SK-N-SH treated with all-trans-retinoic acid at 6 μM for 48 hours (cell line): ENCODE measurements around the gene COL19A1.

Experiments
- ATAC-seq: fragments of 200-7000 bp; cut with Tn5 transposase; 3 replicates; pipeline ENCODE4 v1.9.1; 2020; ENCODE audit warnings: mild to moderate bottlenecking, moderate library complexity
- ARNTL ChIP-seq: fragments of 450-650 bp; formaldehyde crosslinking; IDR thresholded peaks from 2 replicates; pipeline ENCODE4 v1.5.0; 2020; ENCODE audit warnings: low read depth, mild to moderate bottlenecking, moderate library complexity, borderline replicate concordance
- BACH2 ChIP-seq: fragments of 250-450 bp; sonication (Bioruptor Pico); IDR thresholded peaks from 2 replicates; pipeline ENCODE4 v1.9.0; 2021; ENCODE audit warnings: mild to moderate bottlenecking, borderline replicate concordance
- CSDC2 ChIP-seq: fragments of 250-450 bp; sonication (Bioruptor Pico); IDR thresholded peaks from 2 replicates; pipeline ENCODE4 v1.5.0; 2020; ENCODE audit warnings: mild to moderate bottlenecking, moderate library complexity
- ESRRG ChIP-seq: fragments of 250-450 bp; sonication (Bioruptor Pico); IDR thresholded peaks from 2 replicates; pipeline ENCODE4 v1.6.1; 2021; ENCODE audit warnings: mild to moderate bottlenecking
- GLIS3 ChIP-seq: fragments of 250-450 bp; sonication (Bioruptor Pico); IDR thresholded peaks from 2 replicates; pipeline ENCODE4 v1.5.0; 2020; ENCODE audit warnings: mild to moderate bottlenecking, moderate library complexity
- ISL1 ChIP-seq: fragments of 250-450 bp; sonication (Bioruptor Pico); IDR thresholded peaks from 2 replicates; pipeline ENCODE4 v2.1.2; 2022; ENCODE audit warnings: mild to moderate bottlenecking, moderate library complexity
- OSR1 ChIP-seq: fragments of 250-450 bp; sonication (Bioruptor Pico); IDR thresholded peaks from 2 replicates; pipeline ENCODE4 v1.8.0; 2022; ENCODE audit warnings: moderate library complexity, mild to moderate bottlenecking, inconsistent platforms
- RARB ChIP-seq: fragments of 250-450 bp; sonication (Bioruptor Pico); IDR thresholded peaks from 2 replicates; pipeline ENCODE4 v1.8.0; 2021; ENCODE audit warnings: mild to moderate bottlenecking, moderate library complexity
- TCF4 ChIP-seq: fragments of 250-450 bp; sonication (Bioruptor Pico); IDR thresholded peaks from 2 replicates; pipeline ENCODE4 v1.8.0; 2021; ENCODE audit warnings: mild to moderate bottlenecking, moderate library complexity, borderline replicate concordance
- TOX ChIP-seq: fragments of 250-450 bp; sonication (Bioruptor Pico); IDR thresholded peaks from 2 replicates; pipeline ENCODE4 v1.8.0; 2021; ENCODE audit warnings: mild to moderate bottlenecking, moderate library complexity, borderline replicate concordance
- ZC3H10 ChIP-seq: fragments of 250-450 bp; sonication (Bioruptor Pico); IDR thresholded peaks from 2 replicates; pipeline ENCODE4 v1.5.1; 2021; ENCODE audit warnings: mild to moderate bottlenecking, moderate library complexity
- ZFP3 ChIP-seq: fragments of 250-450 bp; sonication (Bioruptor Pico); IDR thresholded peaks from 2 replicates; pipeline ENCODE4 v1.5.0; 2020; ENCODE audit warnings: mild to moderate bottlenecking, moderate library complexity
- ZFP30 ChIP-seq: fragments of 450-650 bp; formaldehyde crosslinking; IDR thresholded peaks from 2 replicates; pipeline ENCODE4 v1.5.0; 2022; ENCODE audit warnings: mild to moderate bottlenecking, moderate library complexity
- ZNF565 ChIP-seq: fragments of 450-650 bp; formaldehyde crosslinking; conservative IDR thresholded peaks from 2 replicates; pipeline ENCODE4 v1.5.0; 2020; ENCODE audit warnings: low read depth, mild to moderate bottlenecking, moderate library complexity
- ZNF70 ChIP-seq: fragments of 450-650 bp; formaldehyde crosslinking; IDR thresholded peaks from 2 replicates; pipeline ENCODE4 v1.5.0; 2020; ENCODE audit warnings: mild to moderate bottlenecking, moderate library complexity
- ZNF8 ChIP-seq: fragments of 450-650 bp; formaldehyde crosslinking; IDR thresholded peaks from 2 replicates; pipeline ENCODE4 v1.5.0; 2020; ENCODE audit warnings: mild to moderate bottlenecking, moderate library complexity
- TF ChIP-seq, protein P1 (sequence below): fragments of 250-450 bp; sonication (Bioruptor Pico); IDR thresholded peaks from 2 replicates; pipeline ENCODE4 v1.8.0; 2021; ENCODE audit warnings: low read depth, mild to moderate bottlenecking, moderate library complexity, borderline replicate concordance
- TF ChIP-seq, protein P2 (sequence below): fragments of 250-450 bp; sonication (Bioruptor Pico); IDR thresholded peaks from 2 replicates; pipeline ENCODE4 v1.5.1; 2021; ENCODE audit warnings: mild to moderate bottlenecking, moderate library complexity
- TF ChIP-seq, protein P3 (sequence below): fragments of 250-450 bp; sonication (Bioruptor Pico); IDR thresholded peaks from 2 replicates; pipeline ENCODE4 v1.5.0; 2020; ENCODE audit warnings: mild to moderate bottlenecking, moderate library complexity
- TF ChIP-seq, protein P4 (sequence below): fragments of 250-450 bp; sonication (Bioruptor Pico); IDR thresholded peaks from 2 replicates; pipeline ENCODE4 v1.8.0; 2020; ENCODE audit warnings: mild to moderate bottlenecking, moderate library complexity, borderline replicate concordance

Gene COL19A1

DNA sequence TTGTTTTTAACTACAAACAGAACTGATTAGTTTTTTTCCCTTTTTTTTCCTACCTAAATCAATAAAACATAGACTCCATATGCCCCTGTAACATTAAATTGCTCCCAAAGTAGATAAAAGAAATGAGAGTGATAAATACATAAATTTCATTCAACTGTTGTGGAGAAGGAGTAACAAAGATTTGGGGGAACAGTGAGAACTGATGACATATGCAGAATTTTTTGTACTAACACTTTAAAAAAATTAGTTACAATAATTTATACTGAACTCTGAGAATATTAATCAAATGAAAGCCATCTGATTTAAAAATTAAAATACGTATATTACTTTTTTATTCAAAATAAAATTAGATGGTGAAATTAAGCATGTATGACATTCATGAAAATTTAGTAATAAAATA is 195.7 kb downstream of the COL19A1 start:
- no peak for ATAC-seq
- TF ChIP-seq ZNF70 (CRISPR knock-in tag), result no peak
- TF ChIP-seq, protein P1, sequence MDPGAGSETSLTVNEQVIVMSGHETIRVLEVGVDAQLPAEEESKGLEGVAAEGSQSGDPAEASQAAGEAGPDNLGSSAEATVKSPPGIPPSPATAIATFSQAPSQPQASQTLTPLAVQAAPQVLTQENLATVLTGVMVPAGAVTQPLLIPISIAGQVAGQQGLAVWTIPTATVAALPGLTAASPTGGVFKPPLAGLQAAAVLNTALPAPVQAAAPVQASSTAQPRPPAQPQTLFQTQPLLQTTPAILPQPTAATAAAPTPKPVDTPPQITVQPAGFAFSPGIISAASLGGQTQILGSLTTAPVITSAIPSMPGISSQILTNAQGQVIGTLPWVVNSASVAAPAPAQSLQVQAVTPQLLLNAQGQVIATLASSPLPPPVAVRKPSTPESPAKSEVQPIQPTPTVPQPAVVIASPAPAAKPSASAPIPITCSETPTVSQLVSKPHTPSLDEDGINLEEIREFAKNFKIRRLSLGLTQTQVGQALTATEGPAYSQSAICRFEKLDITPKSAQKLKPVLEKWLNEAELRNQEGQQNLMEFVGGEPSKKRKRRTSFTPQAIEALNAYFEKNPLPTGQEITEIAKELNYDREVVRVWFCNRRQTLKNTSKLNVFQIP, result no peak
- no peak for TF ChIP-seq TOX (CRISPR knock-in tag)
- no peak for TF ChIP-seq RARB (CRISPR knock-in tag)
- TF ChIP-seq, protein P2, sequence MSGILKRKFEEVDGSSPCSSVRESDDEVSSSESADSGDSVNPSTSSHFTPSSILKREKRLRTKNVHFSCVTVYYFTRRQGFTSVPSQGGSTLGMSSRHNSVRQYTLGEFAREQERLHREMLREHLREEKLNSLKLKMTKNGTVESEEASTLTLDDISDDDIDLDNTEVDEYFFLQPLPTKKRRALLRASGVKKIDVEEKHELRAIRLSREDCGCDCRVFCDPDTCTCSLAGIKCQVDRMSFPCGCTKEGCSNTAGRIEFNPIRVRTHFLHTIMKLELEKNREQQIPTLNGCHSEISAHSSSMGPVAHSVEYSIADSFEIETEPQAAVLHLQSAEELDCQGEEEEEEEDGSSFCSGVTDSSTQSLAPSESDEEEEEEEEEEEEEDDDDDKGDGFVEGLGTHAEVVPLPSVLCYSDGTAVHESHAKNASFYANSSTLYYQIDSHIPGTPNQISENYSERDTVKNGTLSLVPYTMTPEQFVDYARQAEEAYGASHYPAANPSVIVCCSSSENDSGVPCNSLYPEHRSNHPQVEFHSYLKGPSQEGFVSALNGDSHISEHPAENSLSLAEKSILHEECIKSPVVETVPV (CRISPR knock-in tag), result no peak
- no peak for TF ChIP-seq ZC3H10 (CRISPR knock-in tag)
- TF ChIP-seq ZNF565, result no peak
- TF ChIP-seq, protein P3, sequence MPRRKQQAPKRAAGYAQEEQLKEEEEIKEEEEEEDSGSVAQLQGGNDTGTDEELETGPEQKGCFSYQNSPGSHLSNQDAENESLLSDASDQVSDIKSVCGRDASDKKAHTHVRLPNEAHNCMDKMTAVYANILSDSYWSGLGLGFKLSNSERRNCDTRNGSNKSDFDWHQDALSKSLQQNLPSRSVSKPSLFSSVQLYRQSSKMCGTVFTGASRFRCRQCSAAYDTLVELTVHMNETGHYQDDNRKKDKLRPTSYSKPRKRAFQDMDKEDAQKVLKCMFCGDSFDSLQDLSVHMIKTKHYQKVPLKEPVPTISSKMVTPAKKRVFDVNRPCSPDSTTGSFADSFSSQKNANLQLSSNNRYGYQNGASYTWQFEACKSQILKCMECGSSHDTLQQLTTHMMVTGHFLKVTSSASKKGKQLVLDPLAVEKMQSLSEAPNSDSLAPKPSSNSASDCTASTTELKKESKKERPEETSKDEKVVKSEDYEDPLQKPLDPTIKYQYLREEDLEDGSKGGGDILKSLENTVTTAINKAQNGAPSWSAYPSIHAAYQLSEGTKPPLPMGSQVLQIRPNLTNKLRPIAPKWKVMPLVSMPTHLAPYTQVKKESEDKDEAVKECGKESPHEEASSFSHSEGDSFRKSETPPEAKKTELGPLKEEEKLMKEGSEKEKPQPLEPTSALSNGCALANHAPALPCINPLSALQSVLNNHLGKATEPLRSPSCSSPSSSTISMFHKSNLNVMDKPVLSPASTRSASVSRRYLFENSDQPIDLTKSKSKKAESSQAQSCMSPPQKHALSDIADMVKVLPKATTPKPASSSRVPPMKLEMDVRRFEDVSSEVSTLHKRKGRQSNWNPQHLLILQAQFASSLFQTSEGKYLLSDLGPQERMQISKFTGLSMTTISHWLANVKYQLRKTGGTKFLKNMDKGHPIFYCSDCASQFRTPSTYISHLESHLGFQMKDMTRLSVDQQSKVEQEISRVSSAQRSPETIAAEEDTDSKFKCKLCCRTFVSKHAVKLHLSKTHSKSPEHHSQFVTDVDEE (CRISPR knock-in tag), result no peak
- TF ChIP-seq ARNTL (CRISPR knock-in tag), result no peak
- no peak for TF ChIP-seq GLIS3
- no peak for TF ChIP-seq ESRRG (CRISPR knock-in tag)
- no peak for TF ChIP-seq OSR1 (CRISPR knock-in tag)

DNA sequence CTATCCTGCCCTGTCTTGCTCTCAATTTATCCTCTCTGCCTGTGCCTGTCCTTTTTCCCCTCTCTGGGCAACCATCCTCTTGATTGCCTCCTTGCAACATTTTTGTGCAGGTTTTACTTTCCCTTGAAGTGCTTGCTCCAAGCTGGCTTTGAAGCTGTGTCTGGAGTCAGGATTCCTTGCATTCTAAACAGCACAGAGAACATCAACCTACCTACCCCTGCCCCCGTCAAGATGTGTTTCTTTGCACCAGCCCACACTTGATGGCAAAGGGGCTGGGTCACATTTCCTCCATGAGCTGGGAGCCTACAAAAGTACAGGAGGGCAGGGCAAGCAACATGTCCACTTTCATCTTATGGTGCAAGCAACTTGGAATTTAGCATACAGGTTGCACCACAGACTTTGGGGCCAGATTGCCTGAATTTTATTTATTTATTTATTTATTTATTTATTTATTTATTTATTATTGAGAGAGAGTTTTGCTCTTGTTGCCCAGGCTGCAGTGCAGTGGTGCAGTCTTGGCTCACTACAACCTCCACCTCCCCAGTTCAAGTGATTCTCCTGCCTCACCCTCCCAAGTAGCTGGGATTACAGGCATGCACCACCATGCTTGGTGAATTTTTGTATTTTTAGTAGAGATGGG is 206.3 kb downstream of the COL19A1 start:
- ATAC-seq, result no peak

DNA sequence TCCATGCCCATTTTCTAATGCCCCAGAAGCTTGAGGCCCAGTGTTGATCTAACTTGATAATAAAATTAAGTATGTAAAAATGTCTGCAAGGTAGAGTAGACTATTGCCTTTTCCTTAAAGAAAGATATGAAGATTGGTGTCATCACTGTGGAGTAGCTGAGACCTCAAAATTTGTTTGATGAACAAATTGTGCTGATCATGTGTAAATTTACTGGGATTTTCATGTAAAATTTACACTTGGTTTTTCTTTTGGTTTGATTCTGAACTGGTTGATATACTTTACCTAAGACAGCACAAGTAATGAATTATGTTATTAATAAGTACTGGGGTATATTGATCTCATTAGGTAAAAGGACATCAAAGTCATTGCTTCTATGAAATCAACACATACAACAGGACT is 207.3 kb downstream of the COL19A1 start:
- ATAC-seq, result no peak
- no peak for TF ChIP-seq CSDC2 (CRISPR knock-in tag)
- TF ChIP-seq ZFP30 (CRISPR knock-in tag), result no peak
- TF ChIP-seq RARB (CRISPR knock-in tag), result no peak
- TF ChIP-seq, protein P4, sequence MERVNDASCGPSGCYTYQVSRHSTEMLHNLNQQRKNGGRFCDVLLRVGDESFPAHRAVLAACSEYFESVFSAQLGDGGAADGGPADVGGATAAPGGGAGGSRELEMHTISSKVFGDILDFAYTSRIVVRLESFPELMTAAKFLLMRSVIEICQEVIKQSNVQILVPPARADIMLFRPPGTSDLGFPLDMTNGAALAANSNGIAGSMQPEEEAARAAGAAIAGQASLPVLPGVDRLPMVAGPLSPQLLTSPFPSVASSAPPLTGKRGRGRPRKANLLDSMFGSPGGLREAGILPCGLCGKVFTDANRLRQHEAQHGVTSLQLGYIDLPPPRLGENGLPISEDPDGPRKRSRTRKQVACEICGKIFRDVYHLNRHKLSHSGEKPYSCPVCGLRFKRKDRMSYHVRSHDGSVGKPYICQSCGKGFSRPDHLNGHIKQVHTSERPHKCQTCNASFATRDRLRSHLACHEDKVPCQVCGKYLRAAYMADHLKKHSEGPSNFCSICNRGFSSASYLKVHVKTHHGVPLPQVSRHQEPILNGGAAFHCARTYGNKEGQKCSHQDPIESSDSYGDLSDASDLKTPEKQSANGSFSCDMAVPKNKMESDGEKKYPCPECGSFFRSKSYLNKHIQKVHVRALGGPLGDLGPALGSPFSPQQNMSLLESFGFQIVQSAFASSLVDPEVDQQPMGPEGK, result no peak
- TF ChIP-seq TOX (CRISPR knock-in tag), result no peak
- no peak for TF ChIP-seq ZFP3 (CRISPR knock-in tag)
- TF ChIP-seq, protein P3 (CRISPR knock-in tag), result no peak
- no peak for TF ChIP-seq GLIS3

More for the DNA sequence above, 206.3 kb downstream of the COL19A1 start:
- TF ChIP-seq ZC3H10 (CRISPR knock-in tag), result no peak
- no peak for TF ChIP-seq ZNF565
- no peak for TF ChIP-seq ZNF8 (CRISPR knock-in tag)
- no peak for TF ChIP-seq ARNTL (CRISPR knock-in tag)
- TF ChIP-seq, protein P3 (CRISPR knock-in tag), result no peak
- TF ChIP-seq, protein P2 (CRISPR knock-in tag), result no peak
- TF ChIP-seq ESRRG (CRISPR knock-in tag), result no peak
- no peak for TF ChIP-seq ISL1
- no peak for TF ChIP-seq BACH2 (CRISPR knock-in tag)
- TF ChIP-seq TCF4, result no peak
